GM21526 (cell line): Measurements from ENCODE around the gene FOXL2.

Experiments used
- ATAC-seq: cut with Tn5 transposase; IDR thresholded peaks from one replicate; pipeline ENCODE4 v1.9.1; 2021; ENCODE audit warnings: moderate library complexity; ENCODE audit not compliant: unreplicated experiment, low FRiP score

FOXL2 gene

GRCh38 chr3:138946663-138947494 lies at the start of gene FOXL2, which contains the start of gene FOXL2NB:
TSS of gene FOXL2 (minus strand) at chr3:138947137. CDS start at chr3:138946722, 415 bp downstream.
TSS of gene FOXL2NB (plus strand) at chr3:138947217. CDS start at chr3:138947365, 148 bp downstream.
- no peak for ATAC-seq

DNA sequence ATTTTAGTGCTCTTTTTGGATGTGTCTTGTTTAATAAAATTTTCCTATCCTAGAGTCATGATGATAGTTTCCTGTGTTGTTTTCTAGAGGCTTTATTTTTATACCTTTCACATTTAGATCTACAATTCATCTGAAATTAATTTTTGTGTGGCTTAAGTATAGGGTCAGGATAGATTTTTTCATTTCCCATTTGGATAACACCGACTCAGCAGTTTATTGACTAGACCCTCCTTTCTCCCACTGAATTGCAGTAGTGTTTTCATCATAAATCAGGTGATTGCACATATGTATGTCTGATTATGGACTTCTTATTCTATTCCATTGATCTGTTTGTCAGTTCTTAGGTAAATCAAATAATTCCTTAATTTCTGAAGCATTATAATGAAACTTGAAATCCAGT lies 48.8 kb upstream of the FOXL2 start:
- no peak for ATAC-seq

GRCh38 chr3:138987181-138987580 lies 40.2 kb upstream of the FOXL2 start:
- no peak for ATAC-seq

GRCh38 chr3:138985932-138986331 lies 39.0 kb upstream of the FOXL2 start:
- no peak for ATAC-seq

GRCh38 chr3:138984816-138985215 lies 37.9 kb upstream of the FOXL2 start:
- ATAC-seq, result no peak

DNA sequence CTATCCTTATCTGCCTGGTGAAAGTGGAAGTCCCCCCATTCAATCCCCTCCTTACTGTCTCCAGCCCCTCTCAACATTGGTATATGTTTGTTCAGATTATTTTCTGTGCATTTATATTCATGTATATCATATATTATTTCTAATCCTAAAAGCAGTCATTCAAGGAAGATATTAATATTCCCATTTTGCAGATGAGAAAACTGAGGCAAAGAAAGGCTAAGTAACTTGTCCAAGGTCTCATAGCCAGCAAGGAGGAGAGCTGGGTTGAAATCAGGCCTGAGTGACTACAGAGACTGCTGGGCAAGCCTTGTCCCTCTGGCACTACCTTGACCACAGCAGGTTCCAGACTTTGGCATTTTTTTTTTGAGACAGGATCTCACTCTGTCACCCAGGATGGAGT lies 29.1 kb upstream of the FOXL2 start:
- ATAC-seq, result no peak

DNA sequence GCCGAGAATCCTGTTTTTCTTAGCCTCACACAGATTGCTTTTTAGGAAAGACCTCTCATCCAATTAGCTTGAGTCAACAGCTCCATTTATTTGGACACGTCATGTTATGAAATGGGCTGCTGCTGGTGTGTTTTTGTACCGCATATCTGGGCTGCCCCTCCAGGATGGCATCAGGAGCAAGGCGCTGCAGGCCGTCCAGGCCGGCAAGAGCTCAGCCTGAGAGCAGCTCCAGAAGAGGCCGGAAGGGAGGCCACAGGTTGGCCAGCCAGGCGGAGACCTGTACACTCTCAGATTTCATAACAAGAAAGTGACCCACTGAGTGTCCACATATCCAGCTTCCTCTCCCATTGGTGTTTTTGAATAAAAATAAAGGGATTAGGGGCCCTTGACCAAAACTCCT lies 28.4 kb upstream of the FOXL2 start:
- no peak for ATAC-seq

- ATAC-seq, result no peak
Measured at GRCh38 chr3:138974462-138974861, 27.5 kb upstream of the FOXL2 start.

- ATAC-seq, result no peak
Measured at GRCh38 chr3:138972941-138973340, 26.0 kb upstream of the FOXL2 start.

- ATAC-seq, result no peak
Measured at GRCh38 chr3:138971766-138972320, 24.9 kb upstream of the FOXL2 start.

DNA sequence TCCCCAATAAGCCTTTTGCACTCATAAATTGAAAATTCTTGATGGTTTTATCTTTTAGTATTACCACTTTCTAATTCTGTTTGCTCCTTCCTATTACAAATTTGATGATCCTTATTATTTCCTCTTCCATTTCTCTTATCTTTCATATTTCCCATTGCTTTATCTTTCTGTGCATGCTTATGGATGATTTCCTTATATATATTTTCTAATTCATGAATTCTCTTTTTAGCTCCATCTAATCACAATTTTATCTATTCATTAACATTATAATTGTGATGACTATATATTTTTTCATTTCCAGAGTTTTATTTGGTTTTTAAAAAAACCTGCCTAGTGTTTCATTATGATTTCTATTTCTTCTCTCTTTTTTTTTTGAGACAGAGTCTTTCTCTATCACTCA lies 18.0 kb upstream of the FOXL2 start:
- no peak for ATAC-seq

DNA sequence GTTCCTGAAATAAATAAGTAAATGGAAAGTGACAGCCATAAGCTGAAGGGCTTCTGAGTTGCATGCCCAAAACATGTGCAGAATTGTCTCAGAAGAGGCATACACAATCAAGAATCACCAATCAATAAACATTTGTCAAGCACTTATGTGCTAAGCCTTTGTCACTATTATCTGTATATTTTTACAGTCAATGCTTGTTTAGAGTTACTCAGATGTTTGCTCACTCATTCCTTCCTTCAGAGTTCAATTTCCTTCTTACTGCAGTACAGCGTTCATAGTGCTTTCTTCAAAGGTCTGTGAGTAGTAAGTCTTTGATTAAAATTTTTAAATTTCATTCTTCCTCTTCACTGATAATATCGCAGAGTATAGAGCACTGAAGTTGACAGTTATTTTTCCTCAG lies 17.3 kb upstream of the FOXL2 start:
- no peak for ATAC-seq

DNA sequence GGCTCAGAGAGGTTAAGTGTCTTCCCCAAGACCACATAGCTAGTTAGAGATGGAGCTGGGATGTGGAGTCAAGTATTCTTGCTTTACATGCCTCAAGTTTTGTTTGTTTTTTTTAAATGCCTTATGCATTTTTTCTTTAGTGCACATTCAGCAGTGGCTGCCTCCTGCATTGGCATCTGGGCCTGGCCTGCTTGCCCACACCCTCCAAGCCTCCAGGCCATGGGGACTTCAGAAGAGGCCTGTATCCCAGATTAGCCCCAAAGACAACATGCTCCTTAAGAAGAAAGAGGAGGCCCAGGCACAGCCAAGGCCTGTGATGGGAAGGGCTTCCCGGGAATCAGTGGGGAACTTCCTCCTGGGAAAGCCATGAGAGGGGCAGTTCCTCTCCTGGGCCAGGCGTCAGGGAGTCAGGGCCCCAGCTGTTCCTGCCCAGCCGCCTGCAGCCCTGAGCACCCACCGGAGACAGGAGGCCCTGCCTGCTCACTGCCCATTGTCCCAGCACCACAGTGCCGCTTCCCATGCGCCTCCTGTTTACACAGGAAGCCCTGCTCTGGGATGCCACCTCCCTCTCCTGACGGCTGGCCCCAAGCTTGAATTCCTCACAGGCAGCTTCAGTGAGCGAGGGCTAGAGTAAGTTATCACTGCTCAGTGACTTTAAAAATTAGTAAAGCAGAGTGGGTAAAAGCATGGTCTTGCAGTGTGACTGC lies 16.1 kb upstream of the FOXL2 start:
- no peak for ATAC-seq

DNA sequence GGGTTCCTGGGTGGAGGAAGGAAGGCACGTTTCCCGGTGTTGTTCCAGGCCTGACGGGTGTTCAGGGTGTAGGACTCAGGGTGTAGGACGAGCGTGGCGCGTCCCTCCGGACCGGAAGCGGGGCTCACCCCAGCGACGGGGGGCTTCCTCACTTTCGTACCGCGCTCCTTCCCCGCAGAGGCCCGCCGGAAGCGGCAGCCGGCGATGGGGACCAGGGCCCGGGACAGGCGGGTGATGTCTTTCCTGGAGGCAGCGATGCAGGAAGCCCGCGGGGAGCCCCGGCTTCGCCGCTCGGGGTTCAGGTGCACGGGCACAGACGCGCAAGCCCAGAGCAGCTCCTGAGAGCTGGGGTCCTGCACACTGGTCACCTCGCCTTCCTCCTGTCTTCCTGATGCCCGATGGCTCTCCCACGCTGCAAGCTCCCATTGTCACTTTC lies 13.5 kb upstream of the FOXL2 start:
- ATAC-seq, result no peak

- no peak for ATAC-seq
Measured at GRCh38 chr3:138950701-138951100, 3.8 kb upstream of the FOXL2 start.

DNA sequence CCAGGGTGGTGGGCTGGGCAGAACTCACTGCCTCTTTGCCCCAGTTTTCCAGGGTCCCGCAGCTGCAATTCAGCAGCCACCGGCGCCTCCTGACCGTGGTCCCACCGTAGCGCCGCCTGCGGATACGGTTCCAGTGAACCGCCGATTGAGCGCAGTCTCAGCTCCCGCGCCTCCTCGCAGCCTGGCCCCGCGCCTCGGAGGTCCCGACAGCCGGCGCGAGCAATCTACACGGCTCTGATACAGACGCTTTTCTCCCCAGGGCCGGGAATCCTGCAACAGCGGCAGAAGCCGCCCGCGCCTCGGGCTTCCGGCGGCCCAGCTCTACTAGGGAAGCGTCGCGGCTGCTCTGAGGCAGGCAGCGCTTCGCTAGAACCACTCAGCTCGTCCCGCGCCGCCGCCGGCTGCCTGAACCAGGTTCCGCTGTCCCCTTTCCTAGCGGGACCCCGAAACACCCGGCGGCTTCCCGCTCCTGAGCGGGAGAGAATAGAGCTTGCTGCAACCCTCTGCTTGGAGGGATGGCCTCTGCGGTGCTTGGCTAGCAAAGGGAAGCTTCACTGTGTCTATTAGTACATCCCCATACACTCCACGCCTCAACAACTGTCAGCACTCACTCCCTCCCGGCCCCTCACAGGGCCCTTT lies 3.2 kb upstream of the FOXL2 start:
- ATAC-seq, result no peak

DNA sequence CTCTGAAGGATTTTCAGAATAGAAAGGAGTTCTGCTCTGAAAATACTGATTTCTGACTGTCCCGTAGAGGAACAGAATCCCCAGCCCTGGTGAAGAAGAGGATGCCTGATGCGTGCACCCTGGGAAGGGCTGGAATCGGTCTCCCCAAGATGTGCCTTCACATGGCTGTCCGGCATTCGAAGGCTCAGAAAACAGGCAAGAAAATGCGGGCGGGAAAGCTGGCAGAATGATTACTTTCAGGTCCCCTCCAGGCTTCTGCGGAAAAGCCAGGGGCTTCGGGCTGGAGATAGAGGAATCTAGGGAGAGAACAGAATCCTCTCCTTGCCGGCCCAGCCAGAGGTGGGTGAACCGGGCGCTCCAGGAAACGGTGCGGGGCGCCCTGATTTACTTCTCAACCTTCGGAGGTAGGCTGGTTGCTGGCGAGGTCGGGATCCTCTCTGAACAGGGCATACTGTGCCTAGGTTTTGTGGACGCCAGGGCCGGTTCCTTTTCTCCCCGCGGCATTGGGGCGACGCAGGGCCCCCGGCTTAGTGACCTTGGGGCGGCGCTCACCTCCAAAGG lies 2.6 kb upstream of the FOXL2 start:
- ATAC-seq, result no peak

- ATAC-seq, result no peak
Measured at GRCh38 chr3:138949002-138949418, 2.1 kb upstream of the FOXL2 start.

DNA sequence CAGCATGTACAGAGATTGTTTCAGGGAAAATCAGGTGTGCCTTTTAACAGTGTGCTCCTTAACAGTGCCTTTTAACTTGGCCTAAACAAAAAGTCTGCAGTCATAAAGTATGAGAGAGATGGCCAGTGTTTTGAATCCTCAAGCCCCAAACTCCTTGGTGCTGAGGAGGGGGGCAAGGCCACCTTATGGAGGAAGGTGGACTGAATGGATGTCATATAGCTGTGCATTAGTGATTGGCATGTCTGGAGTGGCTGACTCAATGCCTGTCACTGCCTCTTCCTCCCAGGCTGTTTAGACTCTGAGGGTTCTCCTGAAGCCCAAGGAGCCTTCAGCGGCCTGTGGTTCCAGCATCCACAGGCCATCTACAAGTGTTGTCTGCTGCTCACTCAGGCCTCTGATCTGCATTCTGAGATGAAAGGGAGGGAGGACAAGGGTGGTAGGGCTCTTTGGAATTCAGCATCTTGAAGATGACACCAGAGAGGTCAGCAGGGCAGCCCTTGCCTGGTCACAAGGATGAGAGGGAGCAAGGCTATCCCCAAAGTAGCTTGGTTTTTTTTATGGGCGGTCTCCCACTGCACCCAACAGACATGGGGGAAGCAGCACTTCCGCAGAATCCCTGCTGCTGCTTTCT lies 1.5 kb upstream of the FOXL2 start:
- ATAC-seq, result no peak

DNA sequence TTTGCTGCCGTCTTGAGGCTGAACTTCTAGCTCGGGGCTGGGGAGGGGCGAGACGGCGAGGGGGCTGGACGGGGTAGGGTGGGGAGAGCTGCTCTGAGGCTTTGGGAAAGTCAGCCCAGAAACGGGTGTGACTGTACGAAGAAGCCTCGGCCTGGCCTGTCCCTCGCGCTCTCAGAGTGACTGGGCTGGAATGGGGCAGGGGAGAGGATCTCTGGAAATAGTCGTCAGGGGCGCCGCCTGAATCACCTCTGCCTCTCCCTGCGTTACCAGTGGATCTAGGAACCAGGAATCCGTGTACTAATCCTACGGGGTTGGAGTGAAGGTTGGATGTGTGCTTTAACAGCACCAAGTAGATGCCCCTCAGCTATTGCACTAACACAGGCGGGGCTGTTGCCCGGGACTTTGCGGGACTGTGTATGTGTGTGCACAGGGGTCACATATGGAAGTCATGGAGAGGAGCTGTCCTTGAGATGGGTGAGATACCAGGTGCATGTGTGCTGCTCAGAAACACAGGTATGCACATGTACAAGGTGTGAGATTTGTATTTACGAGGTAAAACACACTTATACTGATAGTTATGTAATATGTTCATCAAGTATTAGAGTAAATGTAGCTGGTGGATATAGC lies 671 bp upstream of the FOXL2 start:
- ATAC-seq, result no peak
